NB4 (cell line): ENCODE data around the gene GPC3.

ENCODE experiments used
- MYC ChIP-seq: IDR thresholded peaks from 2 replicates; pipeline ENCODE4 v1.6.1; 2011; ENCODE audit warnings: low read depth, low read length
- POLR2A ChIP-seq: IDR thresholded peaks from 2 replicates; pipeline ENCODE4 v1.6.1; 2011; ENCODE audit warnings: mild to moderate bottlenecking; ENCODE audit not compliant: insufficient read length; ENCODE audit errors: extremely low read depth
- TF ChIP-seq, protein P1 (sequence below): IDR thresholded peaks from one replicate; pipeline ENCODE4 v1.5.1; 2012; ENCODE audit warnings: low read depth, low read length
- TF ChIP-seq, protein P2 (sequence below): IDR thresholded peaks from 2 replicates; pipeline ENCODE4 v1.6.1; 2011; ENCODE audit warnings: low read depth, low read length

- TF ChIP-seq POLR2A = no peak
- TF ChIP-seq, protein P1, sequence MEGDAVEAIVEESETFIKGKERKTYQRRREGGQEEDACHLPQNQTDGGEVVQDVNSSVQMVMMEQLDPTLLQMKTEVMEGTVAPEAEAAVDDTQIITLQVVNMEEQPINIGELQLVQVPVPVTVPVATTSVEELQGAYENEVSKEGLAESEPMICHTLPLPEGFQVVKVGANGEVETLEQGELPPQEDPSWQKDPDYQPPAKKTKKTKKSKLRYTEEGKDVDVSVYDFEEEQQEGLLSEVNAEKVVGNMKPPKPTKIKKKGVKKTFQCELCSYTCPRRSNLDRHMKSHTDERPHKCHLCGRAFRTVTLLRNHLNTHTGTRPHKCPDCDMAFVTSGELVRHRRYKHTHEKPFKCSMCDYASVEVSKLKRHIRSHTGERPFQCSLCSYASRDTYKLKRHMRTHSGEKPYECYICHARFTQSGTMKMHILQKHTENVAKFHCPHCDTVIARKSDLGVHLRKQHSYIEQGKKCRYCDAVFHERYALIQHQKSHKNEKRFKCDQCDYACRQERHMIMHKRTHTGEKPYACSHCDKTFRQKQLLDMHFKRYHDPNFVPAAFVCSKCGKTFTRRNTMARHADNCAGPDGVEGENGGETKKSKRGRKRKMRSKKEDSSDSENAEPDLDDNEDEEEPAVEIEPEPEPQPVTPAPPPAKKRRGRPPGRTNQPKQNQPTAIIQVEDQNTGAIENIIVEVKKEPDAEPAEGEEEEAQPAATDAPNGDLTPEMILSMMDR = no peak
- TF ChIP-seq, protein P2, sequence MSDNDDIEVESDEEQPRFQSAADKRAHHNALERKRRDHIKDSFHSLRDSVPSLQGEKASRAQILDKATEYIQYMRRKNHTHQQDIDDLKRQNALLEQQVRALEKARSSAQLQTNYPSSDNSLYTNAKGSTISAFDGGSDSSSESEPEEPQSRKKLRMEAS = no peak
- no peak for TF ChIP-seq MYC
These were observed 332.0 kb downstream of the GPC3 start for GRCh38 chrX:133653358-133653757.
